Loucy (cell line): ENCODE measurements around the gene PIEZO1.

Source experiments
- H2AFZ ChIP-seq: fragments of 200-600 bp; sonication (generic); 2 replicates; pipeline ENCODE4 v1.6.0; 2016; ENCODE audit warnings: antibody characterized with exemption, mild to moderate bottlenecking, low read length, moderate library complexity
- H3F3A ChIP-seq: fragments of 200-600 bp; 2 replicates; pipeline ENCODE4 v1.6.0; 2016; ENCODE audit warnings: antibody characterized with exemption, low read depth, mild to moderate bottlenecking
- H3K27me3 ChIP-seq: fragments of 200-600 bp; sonication (generic); 2 replicates; pipeline ENCODE4 v1.6.1; 2014; ENCODE audit warnings: low read length, mild to moderate bottlenecking; ENCODE audit not compliant: insufficient read depth, poor library complexity, severe bottlenecking
- H3K36me3 ChIP-seq: fragments of 200-600 bp; sonication (generic); 2 replicates; pipeline ENCODE4 v1.6.1; 2016; ENCODE audit warnings: low read length; ENCODE audit not compliant: insufficient read depth
- H3K4me1 ChIP-seq: fragments of 200-600 bp; sonication (generic); 2 replicates; pipeline ENCODE4 v1.5.1; 2014; ENCODE audit warnings: low read length, mild to moderate bottlenecking; ENCODE audit not compliant: insufficient read depth, poor library complexity, severe bottlenecking
- H3K4me2 ChIP-seq: fragments of 200-600 bp; sonication (generic); 2 replicates; pipeline ENCODE4 v1.6.0; 2014; ENCODE audit warnings: antibody characterized with exemption, low read length, low read depth, mild to moderate bottlenecking; ENCODE audit not compliant: poor library complexity, severe bottlenecking
- H3K4me3 ChIP-seq: fragments of 200-600 bp; sonication (generic); 2 replicates; pipeline ENCODE4 v1.5.1; 2014; ENCODE audit warnings: low read length, mild to moderate bottlenecking, mixed read lengths; ENCODE audit not compliant: poor library complexity, severe bottlenecking
- H3K79me2 ChIP-seq: fragments of 200-600 bp; sonication (generic); 2 replicates; pipeline ENCODE4 v1.6.1; 2014; ENCODE audit warnings: low read length; ENCODE audit not compliant: insufficient read depth
- H3K9ac ChIP-seq: fragments of 200-600 bp; sonication (generic); 2 replicates; pipeline ENCODE4 v1.6.0; 2014; ENCODE audit warnings: mild to moderate bottlenecking, low read depth, low read length, moderate library complexity; ENCODE audit not compliant: poor library complexity, severe bottlenecking
- H3K9me2 ChIP-seq: fragments of 200-600 bp; sonication (generic); replicated peaks from 2 replicates; pipeline ENCODE4 v1.6.1; 2016; ENCODE audit warnings: low read depth, low read length, mixed read lengths
- H3K9me3 ChIP-seq: fragments of 200-600 bp; sonication (generic); 2 replicates; pipeline ENCODE4 v1.6.1; 2014; ENCODE audit warnings: mild to moderate bottlenecking, antibody characterized with exemption, low read length, low read depth; ENCODE audit not compliant: insufficient read depth
- H4K20me1 ChIP-seq: fragments of 200-600 bp; sonication (generic); 2 replicates; pipeline ENCODE4 v1.6.0; 2014; ENCODE audit warnings: antibody characterized with exemption, low read length, mild to moderate bottlenecking; ENCODE audit not compliant: insufficient read depth, poor library complexity, severe bottlenecking
- EZH2phosphoT487 ChIP-seq: fragments of 200-600 bp; IDR thresholded peaks from 2 replicates; pipeline ENCODE4 v1.6.1; 2018; ENCODE audit warnings: antibody characterized with exemption, mild to moderate bottlenecking, moderate library complexity, borderline replicate concordance
- TF ChIP-seq, protein P1 (sequence below): fragments of 200-600 bp; sonication (generic); conservative IDR thresholded peaks from 2 replicates; pipeline ENCODE4 v1.5.1; 2014; ENCODE audit warnings: mild to moderate bottlenecking, antibody characterized with exemption, low read length

Gene PIEZO1

DNA sequence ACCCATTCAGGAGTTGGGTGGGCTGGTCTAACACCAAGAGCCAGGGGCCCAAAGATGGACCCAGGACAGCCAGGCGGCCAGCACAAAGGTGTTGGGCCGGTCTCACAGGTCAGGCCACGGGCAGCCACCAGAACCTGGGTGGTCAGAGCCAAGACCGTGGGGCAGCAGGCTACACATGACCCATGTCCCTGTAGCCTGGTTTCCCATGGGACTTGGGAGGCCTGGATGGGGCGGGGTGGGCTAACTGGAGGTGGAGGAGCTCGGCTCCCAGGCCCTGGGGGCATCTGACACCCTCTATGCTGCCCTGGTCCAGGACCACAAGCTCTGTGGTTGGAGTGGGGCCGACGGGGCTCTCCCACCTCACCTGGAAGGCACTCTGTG is 61.5 kb downstream of the PIEZO1 start:
- H3K9ac ChIP-seq, result no peak overlapping the region
- no peaks in the 10 kb centered on the region for H3K9me3 ChIP-seq
- no peaks in the 10 kb centered on the region for H3K9me2 ChIP-seq
- H3K36me3 ChIP-seq, result peaks cover 39% of the 10 kb centered on the region; the same call in 1 of the 2 replicates
- H4K20me1 ChIP-seq, result no peaks in the 10 kb centered on the region
- no peak overlapping the region for H2AFZ ChIP-seq
- H3K4me2 ChIP-seq, result no peak overlapping the region
- no peak for TF ChIP-seq EZH2phosphoT487
- TF ChIP-seq, protein P1, sequence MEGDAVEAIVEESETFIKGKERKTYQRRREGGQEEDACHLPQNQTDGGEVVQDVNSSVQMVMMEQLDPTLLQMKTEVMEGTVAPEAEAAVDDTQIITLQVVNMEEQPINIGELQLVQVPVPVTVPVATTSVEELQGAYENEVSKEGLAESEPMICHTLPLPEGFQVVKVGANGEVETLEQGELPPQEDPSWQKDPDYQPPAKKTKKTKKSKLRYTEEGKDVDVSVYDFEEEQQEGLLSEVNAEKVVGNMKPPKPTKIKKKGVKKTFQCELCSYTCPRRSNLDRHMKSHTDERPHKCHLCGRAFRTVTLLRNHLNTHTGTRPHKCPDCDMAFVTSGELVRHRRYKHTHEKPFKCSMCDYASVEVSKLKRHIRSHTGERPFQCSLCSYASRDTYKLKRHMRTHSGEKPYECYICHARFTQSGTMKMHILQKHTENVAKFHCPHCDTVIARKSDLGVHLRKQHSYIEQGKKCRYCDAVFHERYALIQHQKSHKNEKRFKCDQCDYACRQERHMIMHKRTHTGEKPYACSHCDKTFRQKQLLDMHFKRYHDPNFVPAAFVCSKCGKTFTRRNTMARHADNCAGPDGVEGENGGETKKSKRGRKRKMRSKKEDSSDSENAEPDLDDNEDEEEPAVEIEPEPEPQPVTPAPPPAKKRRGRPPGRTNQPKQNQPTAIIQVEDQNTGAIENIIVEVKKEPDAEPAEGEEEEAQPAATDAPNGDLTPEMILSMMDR, result no peak
- H3K4me1 ChIP-seq, result no peaks in the 10 kb centered on the region
- no peak overlapping the region for H3K4me3 ChIP-seq
- no peaks in the 10 kb centered on the region for H3K79me2 ChIP-seq
- no peaks in the 10 kb centered on the region for H3F3A ChIP-seq
- no peaks in the 10 kb centered on the region for H3K27me3 ChIP-seq

DNA sequence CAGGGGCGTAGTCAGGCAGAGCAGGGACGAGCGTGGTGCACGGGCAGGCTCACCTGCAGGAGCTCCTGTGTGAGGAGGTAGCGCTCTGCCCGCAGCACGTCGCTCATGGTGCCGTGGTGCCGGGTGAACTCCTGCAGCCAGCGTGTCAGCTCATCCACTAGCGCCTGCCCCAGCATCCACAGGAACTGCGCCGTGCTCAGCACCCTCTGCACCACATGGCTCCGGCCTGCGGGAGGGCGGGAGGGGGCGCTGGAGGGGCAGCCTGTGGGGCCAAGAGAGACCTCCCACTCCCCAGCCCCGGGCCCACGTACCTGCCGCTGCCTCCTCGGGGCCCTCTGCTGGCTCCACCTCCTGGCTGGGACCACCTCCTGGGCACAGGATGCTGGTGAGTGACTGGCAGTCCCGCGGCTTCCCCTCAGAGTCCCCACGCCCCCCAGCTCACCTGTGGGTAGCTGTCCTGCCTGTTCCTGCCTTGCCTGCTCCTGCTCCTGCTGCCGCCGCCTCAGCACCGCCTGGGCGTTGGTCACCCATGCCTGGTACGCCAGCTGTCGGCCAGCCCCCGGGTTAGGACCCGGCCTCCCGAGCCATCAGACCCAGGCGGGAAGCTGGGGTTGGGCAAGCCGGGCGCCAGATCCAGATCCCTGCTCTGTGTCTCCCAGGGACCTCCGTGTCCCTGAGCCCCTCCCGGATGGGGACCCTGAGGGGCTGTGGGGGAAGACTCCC is 62.1 kb downstream of the PIEZO1 start:
- Histone ChIP-seq H3K9ac (no peak overlapping the region), H3K4me3 (no peak overlapping the region), H3K9me3 (no peaks in the 10 kb centered on the region), H3K9me2 (no peaks in the 10 kb centered on the region), H3K4me1 (no peaks in the 10 kb centered on the region), H3K27me3 (no peaks in the 10 kb centered on the region), H2AFZ (no peak overlapping the region), H3K36me3 (peaks cover 39% of the 10 kb centered on the region; the same call in 1 of the 2 replicates), H4K20me1 (no peaks in the 10 kb centered on the region), H3F3A (no peaks in the 10 kb centered on the region), H3K79me2 (no peaks in the 10 kb centered on the region), H3K4me2 (no peak overlapping the region)
- TF ChIP-seq, protein P1, result no peak
- TF ChIP-seq EZH2phosphoT487, result no peak

DNA sequence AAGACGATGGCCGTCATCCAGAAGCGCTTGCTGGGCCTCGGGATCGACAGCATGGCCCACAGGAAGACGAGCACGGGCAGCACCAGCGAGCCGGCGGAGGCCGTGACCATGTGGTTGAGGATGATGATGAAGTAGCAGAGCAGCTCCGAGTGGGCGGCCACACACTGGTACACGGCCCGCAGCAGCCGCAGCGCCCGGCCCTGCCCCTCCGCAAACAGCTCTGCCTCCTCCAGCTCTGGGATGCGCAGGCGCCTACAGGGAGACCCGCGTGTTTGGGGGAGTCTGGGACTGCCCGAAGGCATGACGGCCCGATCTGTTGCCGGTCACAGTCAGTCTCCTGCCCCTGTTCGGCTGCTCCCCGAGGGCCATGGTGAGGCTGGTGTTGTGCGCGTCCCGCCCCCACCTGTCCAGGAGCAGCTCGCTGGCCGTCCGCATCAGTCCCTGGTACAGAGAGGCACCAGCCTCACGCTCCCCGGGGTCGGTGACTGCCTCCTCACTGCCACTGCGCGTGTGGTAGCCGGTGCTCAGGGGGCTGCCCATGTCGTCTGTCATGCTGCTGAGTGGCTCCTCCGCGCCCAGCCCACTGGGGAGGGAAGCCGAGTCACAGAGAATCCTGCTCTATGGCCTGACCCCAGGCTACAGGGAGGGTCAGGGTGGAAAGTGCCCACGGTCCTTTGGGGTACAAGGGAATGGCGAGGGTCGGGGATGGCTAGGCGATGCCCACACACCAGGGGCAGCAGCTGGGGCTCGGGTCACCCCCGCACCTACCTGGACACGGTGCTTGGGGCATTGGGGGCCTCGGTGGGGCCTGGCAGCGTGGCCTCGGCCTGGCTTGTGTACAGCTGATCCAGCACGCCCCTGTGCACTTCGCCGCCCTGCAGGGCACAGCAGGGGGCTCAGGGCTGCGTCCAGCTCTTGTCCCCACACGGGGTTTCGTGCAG is 62.9 kb downstream of the PIEZO1 start:
- H3K9ac ChIP-seq, result no peak overlapping the region
- H3K9me3 ChIP-seq, result no peaks in the 10 kb centered on the region
- no peak overlapping the region for H2AFZ ChIP-seq
- TF ChIP-seq EZH2phosphoT487, result no peak
- TF ChIP-seq, protein P1, result no peak
- no peaks in the 10 kb centered on the region for H3F3A ChIP-seq
- no peak overlapping the region for H3K4me3 ChIP-seq
- no peak overlapping the region for H3K4me2 ChIP-seq
- no peaks in the 10 kb centered on the region for H3K4me1 ChIP-seq
- no peaks in the 10 kb centered on the region for H3K9me2 ChIP-seq
- peaks cover 39% of the 10 kb centered on the region; the same call in 1 of the 2 replicates for H3K36me3 ChIP-seq
- H3K27me3 ChIP-seq, result no peaks in the 10 kb centered on the region
- no peaks in the 10 kb centered on the region for H3K79me2 ChIP-seq
- H4K20me1 ChIP-seq, result no peaks in the 10 kb centered on the region
